ENCODE results near the gene SLIT3.

DNA sequence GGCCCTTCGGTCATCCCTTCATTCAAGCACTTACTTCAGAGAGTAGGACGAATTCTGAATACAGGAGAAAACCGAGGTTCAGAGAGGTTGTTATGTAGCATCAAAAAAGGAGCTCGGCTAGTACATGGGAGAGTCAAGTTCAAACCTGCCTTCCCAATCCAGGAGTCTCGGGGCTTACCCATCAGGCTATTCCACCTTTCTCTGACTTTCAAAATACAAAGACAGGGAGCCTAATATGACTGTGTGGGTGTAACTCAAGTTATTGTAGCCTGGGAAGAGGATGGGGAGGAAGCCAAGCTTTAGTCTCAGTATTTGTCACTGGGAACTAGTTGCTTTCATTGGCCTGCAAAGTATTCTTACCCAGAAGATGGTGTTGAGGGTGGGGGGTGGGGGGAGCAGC lies 447.0 kb downstream of the SLIT3 start:
- TF ChIP-seq, protein P1, sequence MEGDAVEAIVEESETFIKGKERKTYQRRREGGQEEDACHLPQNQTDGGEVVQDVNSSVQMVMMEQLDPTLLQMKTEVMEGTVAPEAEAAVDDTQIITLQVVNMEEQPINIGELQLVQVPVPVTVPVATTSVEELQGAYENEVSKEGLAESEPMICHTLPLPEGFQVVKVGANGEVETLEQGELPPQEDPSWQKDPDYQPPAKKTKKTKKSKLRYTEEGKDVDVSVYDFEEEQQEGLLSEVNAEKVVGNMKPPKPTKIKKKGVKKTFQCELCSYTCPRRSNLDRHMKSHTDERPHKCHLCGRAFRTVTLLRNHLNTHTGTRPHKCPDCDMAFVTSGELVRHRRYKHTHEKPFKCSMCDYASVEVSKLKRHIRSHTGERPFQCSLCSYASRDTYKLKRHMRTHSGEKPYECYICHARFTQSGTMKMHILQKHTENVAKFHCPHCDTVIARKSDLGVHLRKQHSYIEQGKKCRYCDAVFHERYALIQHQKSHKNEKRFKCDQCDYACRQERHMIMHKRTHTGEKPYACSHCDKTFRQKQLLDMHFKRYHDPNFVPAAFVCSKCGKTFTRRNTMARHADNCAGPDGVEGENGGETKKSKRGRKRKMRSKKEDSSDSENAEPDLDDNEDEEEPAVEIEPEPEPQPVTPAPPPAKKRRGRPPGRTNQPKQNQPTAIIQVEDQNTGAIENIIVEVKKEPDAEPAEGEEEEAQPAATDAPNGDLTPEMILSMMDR (IDR thresholded peaks at IDR 0.05): no peak
- TF ChIP-seq POLR2A (IDR thresholded peaks at IDR 0.05; ENCODE audit: low read depth): no peak

Data from esophagus muscularis mucosa (tissue), 3 donors.